Astrocyte of the hippocampus (primary cell): ENCODE data around the gene SLC25A15.
"Not testable (repeated sequence)": the region's sequence is repeated elsewhere in the genome, so short reads cannot be mapped to it uniquely, and the experiment has no call there.

Experiments
- DNase-seq: peaks from one replicate; pipeline ENCODE4 v3.0.0; 2011; ENCODE audit warnings: low read depth, low spot score

The SLC25A15 gene

DNA sequence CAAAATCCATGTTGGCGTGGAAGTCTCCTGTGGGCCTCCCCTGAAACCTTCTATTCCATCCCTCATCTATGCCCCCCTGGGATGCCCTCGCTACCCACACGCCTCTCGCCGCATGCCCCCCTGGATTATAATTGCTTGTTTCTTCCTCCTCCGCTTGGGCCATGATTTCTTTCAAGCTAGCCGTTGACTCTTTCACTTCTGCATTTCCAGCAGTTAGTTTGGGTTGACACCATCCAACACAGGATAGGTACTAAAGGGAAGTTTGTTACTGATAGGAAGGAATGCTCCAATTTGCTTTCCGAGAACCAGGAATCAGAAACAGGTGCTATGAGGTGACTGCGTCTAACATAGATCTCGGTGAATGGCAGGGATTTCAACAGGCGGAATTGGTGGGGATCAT lies 7.7 kb upstream of the SLC25A15 start:
- no peak for DNase-seq

GRCh38 chr13:40782971-40783370 lies 6.4 kb upstream of the SLC25A15 start:
- DNase-seq, result not testable (repeated sequence)

GRCh38 chr13:40784540-40784939 lies 4.9 kb upstream of the SLC25A15 start:
- DNase-seq, result no peak

GRCh38 chr13:40786568-40786996 lies 2.8 kb upstream of the SLC25A15 start:
- DNase-seq, result no peak

- DNase-seq, result peak; percentile 9
Observed at GRCh38 chr13:40787062-40787461, 2.3 kb upstream of the SLC25A15 start.

DNA sequence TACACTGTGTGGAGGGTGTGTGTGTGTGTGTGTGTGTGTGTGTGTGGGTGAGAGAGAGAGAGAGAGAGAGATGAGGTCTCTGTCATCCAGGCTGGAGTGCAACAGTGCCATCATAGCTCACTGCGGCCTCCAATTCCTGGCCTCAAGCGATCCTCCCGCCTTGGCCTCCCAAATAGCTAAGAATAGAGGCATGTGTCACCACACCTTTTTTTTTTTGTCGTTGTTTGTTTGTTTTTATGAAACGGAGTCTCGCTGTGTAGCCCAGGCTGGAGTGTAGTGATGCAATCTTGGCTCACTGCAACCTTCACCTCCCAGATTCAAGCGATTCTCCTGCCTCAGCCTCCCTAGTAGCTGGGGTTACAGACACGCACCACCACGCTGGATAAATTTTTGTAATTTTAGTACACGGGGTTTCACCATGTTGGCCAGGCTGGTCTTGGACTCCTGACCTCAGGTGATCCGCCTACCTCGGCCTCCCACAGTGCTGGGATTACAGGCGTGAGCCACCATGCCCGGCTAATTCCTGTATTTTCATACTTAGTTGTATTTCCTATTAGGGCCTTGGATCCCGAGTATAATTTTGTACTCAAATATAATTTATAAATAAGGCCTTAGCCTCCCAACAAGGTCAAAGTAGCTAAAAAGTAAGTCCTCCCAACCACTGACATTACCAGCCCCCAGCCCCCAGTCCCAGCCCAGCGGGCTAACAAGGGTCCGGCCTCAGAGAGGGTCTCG lies 704 bp upstream of the SLC25A15 start:
- DNase-seq, result not testable (repeated sequence)

DNA sequence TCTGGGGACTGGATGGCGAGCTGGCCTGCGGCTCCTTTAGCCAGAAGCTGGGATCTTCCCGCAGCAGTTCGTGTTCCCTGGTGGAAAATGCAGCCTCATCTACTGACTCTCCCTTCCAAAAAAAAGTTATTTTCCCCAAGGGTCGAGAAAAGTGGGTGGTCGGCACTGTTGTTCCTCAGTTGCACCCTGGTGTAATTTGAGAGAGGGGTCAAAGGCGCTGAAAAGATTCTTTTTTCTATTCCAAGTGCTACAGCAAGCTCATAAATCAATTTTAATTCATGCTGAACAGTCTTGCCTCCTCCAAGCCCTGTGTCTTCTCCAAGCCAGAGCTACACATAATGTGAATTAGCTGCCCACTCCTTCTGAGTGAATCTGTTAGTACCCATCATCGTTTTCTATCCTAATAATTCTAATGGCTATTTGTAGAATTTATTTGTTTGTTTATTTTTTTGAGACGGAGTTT lies 774 bp downstream of the SLC25A15 start:
- DNase-seq, result no peak

DNA sequence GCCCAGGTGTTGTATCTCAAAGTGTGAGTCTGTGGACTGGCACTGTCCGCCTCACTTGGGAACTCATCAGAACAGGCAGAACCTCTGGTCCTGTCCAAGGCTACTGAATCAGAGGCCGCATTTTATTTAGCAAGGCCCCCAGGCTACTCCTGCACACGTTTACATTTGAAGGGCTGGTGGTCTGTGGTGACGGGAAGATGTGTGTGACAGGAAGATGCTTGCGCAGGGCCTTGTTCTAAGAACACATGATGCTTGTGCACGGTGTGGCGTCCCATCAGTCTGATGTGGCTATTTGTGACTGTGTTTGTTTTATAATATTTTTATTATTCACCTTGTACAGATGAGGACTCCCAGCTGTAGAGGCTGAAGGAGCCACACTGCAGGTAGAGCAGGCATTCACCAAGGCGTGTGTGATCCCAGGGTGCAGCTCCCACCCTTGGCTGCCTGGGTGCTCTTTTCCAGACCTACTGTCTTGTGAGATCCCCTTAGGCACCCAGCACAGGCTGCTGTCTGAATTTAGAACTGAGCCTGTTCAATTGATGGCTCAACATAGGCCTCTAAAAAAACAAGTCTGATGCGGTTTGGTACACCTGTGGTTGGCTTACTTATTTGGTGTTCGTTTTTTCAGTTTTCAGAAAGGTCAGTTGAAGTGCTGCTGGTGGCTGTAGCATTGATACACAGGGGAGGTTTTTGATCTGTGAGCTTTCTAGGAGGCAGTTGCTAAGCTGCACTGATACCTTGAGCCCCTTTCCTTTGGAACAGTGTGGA lies 3.1 kb downstream of the SLC25A15 start:
- DNase-seq, result no peak

DNA sequence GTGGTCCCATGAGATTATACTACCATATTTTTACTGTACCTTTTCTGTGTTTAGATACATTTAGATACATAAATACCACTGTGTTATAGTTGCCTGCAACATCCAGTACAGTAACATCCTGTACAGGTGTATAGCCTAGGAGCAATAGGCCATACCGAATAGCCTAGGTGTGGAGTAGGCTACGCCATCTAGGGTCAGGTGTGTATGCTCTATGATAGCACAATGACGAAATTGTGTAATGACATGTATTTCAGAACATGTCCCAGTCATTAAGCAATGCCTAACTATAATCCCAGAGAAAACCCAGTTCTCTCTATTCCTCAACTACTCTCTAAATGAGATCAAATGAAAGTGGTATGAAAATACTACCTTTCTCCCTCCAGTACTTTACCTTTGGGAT lies 3.9 kb downstream of the SLC25A15 start:
- DNase-seq, result no peak

DNA sequence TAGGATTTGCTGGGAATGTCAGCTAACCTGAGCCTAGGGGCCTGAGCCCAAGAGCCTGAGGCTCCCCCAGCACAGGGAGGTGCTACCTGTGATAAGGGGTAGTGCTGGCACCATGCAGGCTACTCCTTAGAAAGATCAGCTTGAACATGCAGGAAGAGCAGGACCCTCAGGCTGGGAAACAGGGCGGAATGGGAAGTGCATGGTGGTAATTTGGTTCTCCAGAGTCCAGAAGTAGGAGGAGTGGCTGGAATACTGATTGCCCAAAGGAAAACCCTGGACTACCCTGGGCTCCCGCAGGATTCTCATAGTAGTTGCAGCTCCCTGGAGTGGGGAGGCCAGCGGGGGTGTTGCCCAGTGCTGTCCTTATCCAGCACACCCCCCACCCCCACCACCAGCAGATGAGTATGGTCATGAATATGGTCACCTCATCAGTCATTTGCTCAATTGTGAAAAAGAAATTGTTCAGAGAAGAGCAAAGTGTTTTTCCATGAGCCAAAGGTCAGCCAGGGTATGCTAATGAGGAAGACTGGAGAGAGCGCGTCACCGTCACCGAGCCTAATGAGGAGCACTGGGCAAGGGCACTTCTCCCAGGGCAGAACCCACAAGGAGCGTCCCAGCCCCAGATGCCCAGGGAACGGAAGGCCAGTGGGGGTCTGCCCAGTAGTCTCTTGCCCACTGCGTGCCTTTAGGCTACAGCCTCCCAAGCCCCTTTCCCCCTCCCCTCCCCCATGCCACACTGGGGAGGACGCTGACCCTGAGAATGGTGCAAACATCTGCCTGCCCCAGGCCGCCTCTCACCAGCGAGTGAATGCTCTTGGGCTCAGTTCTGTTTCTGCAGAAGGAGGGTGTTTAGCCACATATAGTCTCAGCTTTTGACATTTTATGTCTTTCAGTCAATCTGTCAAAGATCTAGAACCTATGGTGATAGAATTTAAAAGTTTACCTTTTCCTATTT lies 5.3 kb downstream of the SLC25A15 start:
- DNase-seq, result no peak

- DNase-seq, result no peak
Observed at GRCh38 chr13:40796649-40797048, 7.2 kb downstream of the SLC25A15 start.

DNA sequence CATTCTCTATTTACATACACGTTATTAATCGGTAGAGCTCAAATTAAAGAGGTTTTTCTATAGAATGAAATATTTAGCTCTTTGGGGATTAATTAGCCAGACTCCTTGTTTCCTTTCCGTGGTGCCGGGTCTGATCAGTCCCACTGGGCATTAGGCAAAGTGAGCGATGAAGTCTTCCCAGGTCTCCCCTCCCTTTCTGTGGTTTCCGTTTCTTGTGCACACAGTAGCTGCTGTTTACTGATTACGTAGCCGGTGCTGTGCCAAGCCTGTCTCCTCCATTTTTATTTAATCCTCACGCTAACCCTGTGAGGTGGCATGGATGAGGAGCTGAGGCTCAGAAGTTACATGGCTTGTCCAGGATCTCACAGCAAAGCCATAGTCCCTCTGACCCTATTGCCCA lies 9.0 kb downstream of the SLC25A15 start:
- no peak for DNase-seq

DNA sequence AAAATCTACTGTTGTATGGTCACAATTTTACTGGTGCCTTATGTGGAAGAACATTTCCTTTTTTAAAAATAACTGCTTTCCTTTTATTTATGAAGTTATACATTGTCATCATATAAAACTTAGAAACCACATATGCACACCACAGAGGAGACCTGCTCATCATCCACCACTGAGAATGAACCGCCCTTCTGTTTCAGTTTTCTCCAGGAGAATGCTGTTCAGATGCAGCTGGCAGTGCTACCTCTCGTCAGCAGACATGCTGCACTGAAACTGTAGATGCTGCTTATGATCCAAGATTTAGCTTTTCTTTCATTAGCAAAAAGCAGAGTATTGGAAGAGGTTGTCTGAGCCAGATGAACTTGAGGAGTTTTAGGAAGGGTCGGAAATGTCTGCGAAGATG lies 10.1 kb downstream of the SLC25A15 start:
- no peak for DNase-seq

- no peak for DNase-seq
Observed at GRCh38 chr13:40800559-40800958, 11.1 kb downstream of the SLC25A15 start.

GRCh38 chr13:40801255-40802217 lies 12.1 kb downstream of the SLC25A15 start:
- DNase-seq, result no peak

DNA sequence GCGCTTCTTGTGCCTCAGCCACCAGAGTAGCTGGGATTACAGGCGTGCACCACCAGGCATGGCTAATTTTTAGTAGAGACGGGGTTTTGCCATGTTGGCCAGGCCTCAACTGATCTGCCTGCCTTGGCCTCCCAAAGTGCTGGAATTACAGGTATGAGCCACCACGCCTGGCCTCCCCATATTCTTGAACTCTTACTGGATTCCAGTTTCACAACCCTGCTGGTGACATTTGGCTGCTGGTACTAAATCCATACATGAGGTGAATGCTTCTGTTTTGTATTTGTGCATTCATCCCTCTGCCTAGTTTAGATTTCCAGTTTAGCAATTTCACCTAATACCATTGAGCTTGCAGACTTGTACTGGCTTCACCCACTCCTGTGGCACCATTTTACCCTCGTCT lies 13.9 kb downstream of the SLC25A15 start:
- no peak for DNase-seq

DNA sequence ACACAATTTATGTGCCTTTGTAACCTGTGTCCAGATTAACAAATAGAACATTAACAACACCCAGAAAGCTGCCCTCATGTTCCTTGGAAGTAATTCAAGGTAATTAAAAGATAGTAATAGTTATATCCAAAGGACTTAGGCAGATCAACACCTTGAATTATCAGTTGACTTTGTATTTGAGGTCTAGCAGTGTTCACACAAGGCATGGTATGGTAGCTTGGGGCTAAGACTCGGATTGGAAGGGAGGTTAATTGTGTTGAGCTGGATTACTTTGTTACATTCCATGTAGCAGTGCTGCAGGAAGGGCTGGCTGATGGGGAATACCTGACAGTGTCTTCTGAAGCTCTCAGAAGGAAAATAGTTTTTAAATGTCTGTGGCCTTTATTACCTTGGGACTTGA lies 16.8 kb downstream of the SLC25A15 start:
- no peak for DNase-seq

GRCh38 chr13:40809471-40809870 lies 20.1 kb downstream of the SLC25A15 start:
- DNase-seq, result no peak

DNA sequence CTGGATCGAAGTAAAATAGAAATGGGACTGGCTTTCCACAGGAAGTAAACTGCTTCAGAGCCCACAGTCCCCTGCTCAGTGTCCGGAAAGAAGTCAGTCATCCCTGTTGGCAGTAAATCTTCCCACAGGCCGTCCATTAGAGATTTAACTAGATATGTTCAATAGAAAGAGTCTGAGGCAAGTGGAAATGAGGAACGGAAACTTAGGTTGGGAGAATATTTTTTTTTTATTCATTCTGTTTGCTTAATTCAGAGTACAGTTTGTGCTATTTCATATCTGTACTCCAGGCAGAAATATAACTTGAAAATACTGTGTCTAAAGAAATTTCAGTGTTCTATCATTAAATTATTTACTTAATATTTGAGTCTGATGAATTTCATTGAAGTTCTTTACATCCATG lies 22.7 kb downstream of the SLC25A15 start:
- DNase-seq, result no peak

DNA sequence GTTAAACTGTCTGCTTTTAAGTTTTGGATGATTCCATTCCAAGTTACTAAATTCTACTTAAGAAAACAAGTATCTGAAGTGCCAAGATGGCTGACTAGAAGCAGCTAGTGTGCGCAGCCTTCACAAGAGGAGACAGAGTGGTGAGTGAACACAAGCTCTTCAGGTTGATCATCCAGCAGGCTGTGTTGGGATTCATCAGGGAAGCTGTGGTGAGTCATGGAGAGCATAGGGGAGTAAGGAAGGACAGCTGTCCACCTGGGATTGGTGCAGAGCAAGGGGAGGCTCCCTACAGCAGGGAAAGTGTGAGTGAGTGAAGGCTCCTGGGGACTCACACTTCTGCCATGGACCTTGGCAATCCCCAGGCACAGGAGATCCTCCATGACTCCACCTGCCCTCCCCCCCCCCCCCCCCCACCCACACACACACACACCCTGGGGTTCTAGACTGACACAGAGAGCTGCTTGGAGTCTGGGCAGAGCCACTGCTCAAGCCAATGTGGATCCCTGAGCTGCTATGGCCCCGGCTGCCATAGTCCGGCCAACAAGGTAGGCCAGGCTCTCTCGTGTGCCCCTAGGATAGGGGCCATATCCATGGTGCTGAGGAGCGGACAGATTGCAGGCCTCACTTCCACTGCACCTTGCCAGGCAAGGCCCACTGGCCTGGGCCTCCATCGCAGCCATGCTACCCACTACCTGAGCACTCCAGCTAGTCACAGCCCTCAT lies 23.5 kb downstream of the SLC25A15 start:
- no peak for DNase-seq
